Measurements from ENCODE around the gene RGS14. TPM values are rescaled to one million over a fixed set of nuclear protein-coding genes. Genes with fewer than 3 reads are reported as not detected.

Gene RGS14
- total RNA-seq, 4 donors from 2014 or later: 16.5 to 49.6 (median 24.4) TPM

DNA sequence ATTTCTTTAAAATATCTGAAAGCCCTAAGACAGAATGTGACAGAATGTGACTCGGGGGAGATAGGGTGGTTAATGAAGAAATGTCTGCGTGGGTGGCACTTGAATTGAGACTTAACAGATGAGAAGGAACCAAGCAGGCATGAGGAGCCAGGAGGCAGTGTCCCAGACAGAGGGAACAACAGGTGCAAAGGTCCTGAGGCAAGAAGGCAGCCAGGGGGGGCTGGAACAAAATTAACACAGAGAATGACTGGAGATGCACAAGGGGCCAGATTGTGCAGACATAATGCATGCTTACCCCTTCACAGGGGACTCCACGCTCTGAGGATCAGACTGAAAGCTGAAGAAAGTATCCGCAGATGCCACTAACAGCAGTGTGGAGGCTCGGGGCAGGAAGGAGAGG, 8.0 kb upstream of the RGS14 start:
- Histone ChIP-seq H3K9me3 (no peaks in the 10 kb centered on the region), H3K36me3 (peaks cover 0 to 9% (median 2%) of the 10 kb centered on the region in 4 donors), H3K27me3 (no peaks in the 10 kb centered on the region), H3K4me1 (peaks cover 17 to 37% (median 25%) of the 10 kb centered on the region in 4 donors), H3K27ac (no peak overlapping the region), H3K4me3 (peak overlapping the region in 1 of 4 donors; percentile 96)
- in situ Hi-C loops (cut with MboI; ENCODE audit: low pct_ligation_motif_present in 1 of 4, low pct_unique_long_range_greater_than_20kb in 1 of 4, low sequenced_read_pairs in 3 of 4): no loop called here
- intact Hi-C loops (cut with DNase I; ENCODE audit: low total_unique reads): no loop called here
- TF ChIP-seq EP300 (IDR thresholded peaks at IDR 0.05; ENCODE audit: low read depth): no peak
- no peak for TF ChIP-seq POLR2A (IDR thresholded peaks at IDR 0.05)
- no peak for TF ChIP-seq CTCF (IDR thresholded peaks at IDR 0.05)
- no peak for TF ChIP-seq POLR2AphosphoS5 (IDR thresholded peaks at IDR 0.05)
- WGBS, 2 donors (ENCODE audit: low coverage in 1 of 2): 75 to 94% methylated on average over 3 to 5 of the region's 5 CpGs
- DNase-seq: no peak

DNA sequence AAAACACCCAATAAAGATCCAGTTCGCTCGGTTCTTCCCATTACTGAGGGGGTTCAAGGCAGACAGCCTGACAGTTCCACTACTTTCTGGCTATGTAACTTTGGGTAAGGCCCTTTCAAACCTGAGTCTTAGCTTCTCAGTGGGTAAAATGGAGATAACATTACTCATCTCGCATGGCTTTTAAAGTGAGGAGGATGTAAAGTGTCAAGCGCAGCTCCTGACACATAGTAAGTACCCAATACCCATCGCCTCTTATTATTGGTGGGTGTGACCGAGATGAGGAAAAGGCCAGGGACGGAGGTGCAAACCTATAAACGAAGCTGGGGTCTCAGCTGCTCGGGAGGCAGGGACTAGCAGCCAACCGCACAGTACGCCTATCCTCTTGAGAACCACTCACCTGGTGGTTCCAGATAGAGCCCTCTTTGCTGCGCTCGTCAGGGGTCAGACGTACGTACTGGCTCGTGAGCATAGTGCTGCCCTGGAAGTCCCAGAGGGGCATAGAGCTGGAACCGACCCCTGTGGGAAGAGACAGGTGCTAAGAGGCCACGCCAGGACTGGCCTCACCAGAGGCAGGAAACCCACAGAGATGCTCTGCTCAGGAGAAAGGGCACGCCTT, 6.8 kb upstream of the RGS14 start:
- 9% methylated on average over 19 of the region's 19 CpGs; no CpG with 5 or more reads in 1 of the 2 donors for WGBS, 2 donors (ENCODE audit: low coverage in 1 of 2)
- TF ChIP-seq POLR2A (IDR thresholded peaks at IDR 0.05): no peak
- TF ChIP-seq EP300 (IDR thresholded peaks at IDR 0.05; ENCODE audit: low read depth): no peak
- TF ChIP-seq POLR2AphosphoS5 (IDR thresholded peaks at IDR 0.05): no peak
- TF ChIP-seq CTCF (IDR thresholded peaks at IDR 0.05): no peak
- no peak for DNase-seq
- Histone ChIP-seq H3K27ac (peak overlapping the region; percentile 92 to 96 (median 94)), H3K36me3 (peaks cover 0 to 9% (median 2%) of the 10 kb centered on the region in 4 donors), H3K9me3 (no peaks in the 10 kb centered on the region), H3K27me3 (no peaks in the 10 kb centered on the region), H3K4me1 (peaks cover 17 to 37% (median 25%) of the 10 kb centered on the region in 4 donors), H3K4me3 (peak overlapping the region; percentile 77 to 96 (median 82))
- intact Hi-C loops (cut with DNase I; ENCODE audit: low total_unique reads) (no loop called here), in situ Hi-C loops (cut with MboI; ENCODE audit: low pct_ligation_motif_present in 1 of 4, low pct_unique_long_range_greater_than_20kb in 1 of 4, low sequenced_read_pairs in 3 of 4) (no loop called here)

GRCh38 chr5:177351392-177352329, 6.1 kb upstream of the RGS14 start, which contains the start of gene LMAN2:
Gene LMAN2, minus strand, starts transcription at chr5:177351668. Its CDS starts 21 bp downstream, at chr5:177351647.
- in situ Hi-C loops (cut with MboI; ENCODE audit: low pct_ligation_motif_present in 1 of 4, low pct_unique_long_range_greater_than_20kb in 1 of 4, low sequenced_read_pairs in 3 of 4) (no loop called here), intact Hi-C loops (cut with DNase I; ENCODE audit: low total_unique reads) (no loop called here)
- H3K4me3 ChIP-seq: peak within 1 kb of the TSS; percentile 77 to 96 (median 82)
- peaks cover 17 to 34% (median 25%) of the 10 kb centered on the region in 4 donors for H3K4me1 ChIP-seq
- no peaks in the 10 kb centered on the region for H3K9me3 ChIP-seq
- 9 to 53% methylated on average over 6 to 55 of the region's 55 CpGs for WGBS, 2 donors (ENCODE audit: low coverage in 1 of 2)
- H3K36me3 ChIP-seq: peaks cover 0 to 8% (median 2%) of the 10 kb centered on the region in 4 donors
- peak; percentile 94 for DNase-seq
- peak within 1 kb of the TSS; percentile 92 to 96 (median 94) for H3K27ac ChIP-seq
- TF ChIP-seq POLR2AphosphoS5 (IDR thresholded peaks at IDR 0.05) (peak; percentile 36 to 82 (median 71)), POLR2A (IDR thresholded peaks at IDR 0.05) (peak; percentile 81), EP300 (IDR thresholded peaks at IDR 0.05; ENCODE audit: low read depth) (no peak)
- H3K27me3 ChIP-seq: no peaks in the 10 kb centered on the region

- in situ Hi-C loops (cut with MboI; ENCODE audit: low pct_ligation_motif_present in 1 of 4, low pct_unique_long_range_greater_than_20kb in 1 of 4, low sequenced_read_pairs in 3 of 4): no loop called here
- Histone ChIP-seq H3K27ac (no peak overlapping the region), H3K4me3 (no peak overlapping the region), H3K9me3 (no peaks in the 10 kb centered on the region), H3K4me1 (peaks cover 20 to 38% (median 30%) of the 10 kb centered on the region in 4 donors), H3K27me3 (no peaks in the 10 kb centered on the region), H3K36me3 (no peaks in the 10 kb centered on the region)
- no peak for DNase-seq
- no peak for TF ChIP-seq POLR2AphosphoS5 (IDR thresholded peaks at IDR 0.05)
- no peak for TF ChIP-seq CTCF (IDR thresholded peaks at IDR 0.05)
- no peak for TF ChIP-seq EP300 (IDR thresholded peaks at IDR 0.05; ENCODE audit: low read depth)
- no peak for TF ChIP-seq POLR2A (IDR thresholded peaks at IDR 0.05)
- intact Hi-C loops (cut with DNase I; ENCODE audit: low total_unique reads): no loop called here
- 70 to 92% methylated on average over 4 to 5 of the region's 5 CpGs for WGBS, 2 donors (ENCODE audit: low coverage in 1 of 2)
These were observed 4.6 kb upstream of the RGS14 start for GRCh38 chr5:177353093-177353492.
